Astrocyte (in vitro differentiated cells and primary cell): ENCODE data around the gene PSIP1.

Source experiments
- EZH2 ChIP-seq: IDR thresholded peaks from 2 replicates; pipeline ENCODE4 v1.6.1; 2012; ENCODE audit warnings: mild to moderate bottlenecking, low read length, inconsistent platforms; ENCODE audit not compliant: insufficient read depth
- TF ChIP-seq, protein P1 (sequence below): IDR thresholded peaks from 2 replicates; pipeline ENCODE4 v1.5.1; 2011; ENCODE audit warnings: low read depth, mild to moderate bottlenecking, inconsistent platforms, low read length, moderate library complexity; ENCODE audit not compliant: insufficient read depth

DNA sequence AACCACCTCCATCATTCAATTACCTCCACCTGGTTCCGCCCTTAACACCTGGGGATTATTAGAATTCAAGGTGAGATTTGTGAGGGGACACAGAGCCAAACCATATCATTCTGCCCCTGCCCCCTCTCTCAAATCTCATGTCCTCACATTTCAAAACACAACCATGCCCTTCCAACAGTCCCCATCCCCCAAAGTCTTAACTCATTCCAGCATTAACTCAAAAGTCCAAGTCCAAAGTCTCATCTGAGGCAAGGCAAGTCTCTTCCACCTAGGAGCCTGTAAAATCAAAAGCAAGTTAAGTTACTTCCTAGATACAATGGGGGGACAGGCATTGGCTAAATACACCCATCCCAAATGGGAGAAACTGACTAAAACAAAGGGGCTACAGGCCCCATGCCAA, 18.8 kb downstream of the PSIP1 start:
- TF ChIP-seq EZH2: no peak
- TF ChIP-seq, protein P1, sequence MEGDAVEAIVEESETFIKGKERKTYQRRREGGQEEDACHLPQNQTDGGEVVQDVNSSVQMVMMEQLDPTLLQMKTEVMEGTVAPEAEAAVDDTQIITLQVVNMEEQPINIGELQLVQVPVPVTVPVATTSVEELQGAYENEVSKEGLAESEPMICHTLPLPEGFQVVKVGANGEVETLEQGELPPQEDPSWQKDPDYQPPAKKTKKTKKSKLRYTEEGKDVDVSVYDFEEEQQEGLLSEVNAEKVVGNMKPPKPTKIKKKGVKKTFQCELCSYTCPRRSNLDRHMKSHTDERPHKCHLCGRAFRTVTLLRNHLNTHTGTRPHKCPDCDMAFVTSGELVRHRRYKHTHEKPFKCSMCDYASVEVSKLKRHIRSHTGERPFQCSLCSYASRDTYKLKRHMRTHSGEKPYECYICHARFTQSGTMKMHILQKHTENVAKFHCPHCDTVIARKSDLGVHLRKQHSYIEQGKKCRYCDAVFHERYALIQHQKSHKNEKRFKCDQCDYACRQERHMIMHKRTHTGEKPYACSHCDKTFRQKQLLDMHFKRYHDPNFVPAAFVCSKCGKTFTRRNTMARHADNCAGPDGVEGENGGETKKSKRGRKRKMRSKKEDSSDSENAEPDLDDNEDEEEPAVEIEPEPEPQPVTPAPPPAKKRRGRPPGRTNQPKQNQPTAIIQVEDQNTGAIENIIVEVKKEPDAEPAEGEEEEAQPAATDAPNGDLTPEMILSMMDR: no peak
